ENCODE measurements around the gene NDUFA6. TPM values are rescaled to one million over a fixed set of nuclear protein-coding genes. Genes with fewer than 3 reads are reported as not detected.
"Not testable (repeated sequence)": the region's sequence is repeated elsewhere in the genome, so short reads cannot be mapped to it uniquely, and the experiment has no call there.

Gene NDUFA6
- total RNA-seq, 4 donors from 2014 or later, result 40.2 to 62.1 (median 48.0) TPM

GRCh38 chr22:42111798-42112197, 21.2 kb upstream of the NDUFA6 start:
- no peak overlapping the region for H3K27ac ChIP-seq
- no peaks in the 10 kb centered on the region for H3K27me3 ChIP-seq
- DNase-seq (ENCODE audit: low spot score in 2 of 2), result no peak
- 94% methylated on average over 4 of the region's 4 CpGs for WGBS
- no peak for TF ChIP-seq POLR2A (IDR thresholded peaks at IDR 0.05)
- TF ChIP-seq EP300 (IDR thresholded peaks at IDR 0.05), result no peak
- TF ChIP-seq CTCF (IDR thresholded peaks at IDR 0.05), result no peak
- no peak for TF ChIP-seq POLR2AphosphoS5 (IDR thresholded peaks at IDR 0.05)
- H3K9me3 ChIP-seq, result no peaks in the 10 kb centered on the region
- no peak overlapping the region for H3K4me3 ChIP-seq
- H3K36me3 ChIP-seq, result no peaks in the 10 kb centered on the region
- H3K4me1 ChIP-seq, result no peaks in the 10 kb centered on the region

- 84% methylated on average over 18 of the region's 18 CpGs for WGBS
- Histone ChIP-seq H3K9me3 (peaks cover 12% of the 10 kb centered on the region), H3K4me3 (no peak overlapping the region), H3K4me1 (no peaks in the 10 kb centered on the region), H3K27me3 (no peaks in the 10 kb centered on the region), H3K36me3 (no peaks in the 10 kb centered on the region), H3K27ac (no peak overlapping the region)
- TF ChIP-seq POLR2AphosphoS5 (IDR thresholded peaks at IDR 0.05) (no peak), POLR2A (IDR thresholded peaks at IDR 0.05) (no peak), CTCF (IDR thresholded peaks at IDR 0.05) (no peak), EP300 (IDR thresholded peaks at IDR 0.05) (no peak)
- no peak for DNase-seq (ENCODE audit: low spot score in 2 of 2)
Measured at GRCh38 chr22:42108848-42109247, 18.3 kb upstream of the NDUFA6 start.

GRCh38 chr22:42104332-42104860, 13.8 kb upstream of the NDUFA6 start:
- H3K36me3 ChIP-seq, result not testable (repeated sequence)
- H3K9me3 ChIP-seq, result peaks cover 26% of the 10 kb centered on the region

GRCh38 chr22:42101199-42101598, 10.6 kb upstream of the NDUFA6 start:
- no peak for TF ChIP-seq POLR2A (IDR thresholded peaks at IDR 0.05)
- TF ChIP-seq CTCF (IDR thresholded peaks at IDR 0.05), result no peak
- TF ChIP-seq POLR2AphosphoS5 (IDR thresholded peaks at IDR 0.05), result no peak
- TF ChIP-seq EP300 (IDR thresholded peaks at IDR 0.05), result no peak
- WGBS, result 95% methylated on average over 3 of the region's 3 CpGs
- H3K9me3 ChIP-seq, result peaks cover 30% of the 10 kb centered on the region
- H3K4me3 ChIP-seq, result no peak overlapping the region
- no peak overlapping the region for H3K27ac ChIP-seq
- DNase-seq (ENCODE audit: low spot score in 2 of 2), result no peak
- no peaks in the 10 kb centered on the region for H3K27me3 ChIP-seq
- H3K4me1 ChIP-seq, result no peaks in the 10 kb centered on the region
- peaks cover 6% of the 10 kb centered on the region for H3K36me3 ChIP-seq

More at GRCh38 chr22:42104332-42104860, 13.8 kb upstream of the NDUFA6 start:
- not testable (repeated sequence) for H3K27me3 ChIP-seq; DNase-seq (ENCODE audit: low spot score in 2 of 2); H3K4me1 ChIP-seq; H3K27ac ChIP-seq; H3K4me3 ChIP-seq
- WGBS, result 97% methylated on average over 6 of the region's 6 CpGs

- no peak for DNase-seq (ENCODE audit: low spot score in 2 of 2)
- no peaks in the 10 kb centered on the region for H3K27me3 ChIP-seq
- peak overlapping the region; percentile 94 for H3K4me3 ChIP-seq
- TF ChIP-seq CTCF (IDR thresholded peaks at IDR 0.05), result no peak
- no peak for TF ChIP-seq EP300 (IDR thresholded peaks at IDR 0.05)
- TF ChIP-seq POLR2AphosphoS5 (IDR thresholded peaks at IDR 0.05), result no peak
- no peak for TF ChIP-seq POLR2A (IDR thresholded peaks at IDR 0.05)
- H3K9me3 ChIP-seq, result no peaks in the 10 kb centered on the region
- peaks cover 6% of the 10 kb centered on the region for H3K36me3 ChIP-seq
- peak overlapping the region; percentile 99 for H3K27ac ChIP-seq
- 42% methylated on average over 5 of the region's 7 CpGs for WGBS
- peaks cover 24% of the 10 kb centered on the region for H3K4me1 ChIP-seq
Measured at GRCh38 chr22:42091455-42091782, 847 bp upstream of the NDUFA6 start.

GRCh38 chr22:42086051-42086450, 4.5 kb downstream of the NDUFA6 start:
- Histone ChIP-seq H3K4me1 (peaks cover 26% of the 10 kb centered on the region), H3K4me3 (no peak overlapping the region), H3K9me3 (no peaks in the 10 kb centered on the region), H3K36me3 (peaks cover 44% of the 10 kb centered on the region), H3K27me3 (no peaks in the 10 kb centered on the region), H3K27ac (no peak overlapping the region)
- WGBS, result 74% methylated on average over 6 of the region's 6 CpGs
- DNase-seq (ENCODE audit: low spot score in 2 of 2), result peak in 1 of 2 donors; percentile 1
- TF ChIP-seq CTCF (IDR thresholded peaks at IDR 0.05), result no peak
- no peak for TF ChIP-seq POLR2AphosphoS5 (IDR thresholded peaks at IDR 0.05)

All from suprapubic skin (tissue), 4 donors.